ENCODE measurements around the gene OR7A17.

GRCh38 chr19:14901675-14902260 is 15.8 kb upstream of the OR7A17 start:
- no peak for TF ChIP-seq POLR2A (IDR thresholded peaks at IDR 0.05; ENCODE audit: low read depth, low read length)
- no peak for TF ChIP-seq TAF1 (IDR thresholded peaks at IDR 0.05; ENCODE audit: borderline replicate concordance, low read depth, low read length)
- TF ChIP-seq POLR2AphosphoS5 (IDR thresholded peaks at IDR 0.05; ENCODE audit: low read depth, low read length), result no peak

Measured in GM12892 (cell line).